ENCODE data around the gene AKIP1.

DNA sequence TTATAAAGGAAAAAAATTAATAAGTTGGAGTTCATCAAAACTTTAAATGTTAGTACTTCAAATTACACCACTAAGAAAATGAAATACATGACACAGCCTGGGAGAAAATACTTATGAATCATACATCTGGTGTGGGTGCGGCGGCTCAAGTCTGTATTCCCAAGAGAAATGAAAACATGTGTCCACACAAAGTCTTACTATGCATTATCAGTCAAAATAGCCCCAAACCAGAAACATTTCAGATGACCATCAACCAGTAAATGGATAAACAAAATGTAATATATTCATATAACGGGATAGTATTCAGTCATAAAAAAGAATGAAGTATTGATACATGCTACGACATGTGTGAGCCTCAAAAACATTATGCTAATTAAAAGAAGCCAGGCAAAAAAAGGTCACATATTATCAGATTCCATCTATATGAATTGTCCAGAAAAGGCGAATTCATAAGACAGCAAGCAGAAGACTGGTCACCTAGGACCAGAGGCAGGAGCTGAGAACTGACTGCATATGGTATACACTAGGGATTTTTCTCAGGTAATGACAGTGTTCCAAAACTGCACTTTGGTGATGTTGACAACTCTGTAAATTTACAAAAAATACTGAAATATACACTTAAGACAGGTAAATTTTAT is 5.3 kb upstream of the AKIP1 start:
- no peak for TF ChIP-seq EZH2phosphoT487 (IDR thresholded peaks at IDR 0.05; ENCODE audit: insufficient read depth, low read depth)
- no peak for TF ChIP-seq EZH2 (IDR thresholded peaks at IDR 0.05; ENCODE audit: insufficient read depth, poor library complexity, severe bottlenecking)
